Ureter (tissue), 1 donor: ENCODE measurements around the gene SETD1A. TPM values are rescaled to one million over a fixed set of nuclear protein-coding genes. Genes with fewer than 3 reads are reported as not detected.
"Not testable (repeated sequence)": the region's sequence is repeated elsewhere in the genome, so short reads cannot be mapped to it uniquely, and the experiment has no call there.

Experiments
- DNase-seq: peaks from one replicate; pipeline ENCODE4 v3.0.0-alpha.2; 2020; ENCODE audit warnings: low spot score
- total RNA-seq: library from RNA; stranded (reverse); gene quantifications from one replicate; pipeline ENCODE4 v1.2.4, GENCODE V29; 2023
- donor health status: DM: yes; HTN: yes; CAD: no.

The SETD1A gene
- total RNA-seq, 1 donor from 2014 or later: 19.6 TPM

GRCh38 chr16:30929167-30929566, 28.4 kb upstream of the SETD1A start:
- DNase-seq: no peak

GRCh38 chr16:30930160-30930571, 27.4 kb upstream of the SETD1A start:
- no peak for DNase-seq

- DNase-seq: no peak
Observed at GRCh38 chr16:30931068-30931650, 26.4 kb upstream of the SETD1A start.

- no peak for DNase-seq
Observed at GRCh38 chr16:30934827-30935557, 22.6 kb upstream of the SETD1A start.

- no peak for DNase-seq
Observed at GRCh38 chr16:30937692-30938091, 19.9 kb upstream of the SETD1A start.

- not testable (repeated sequence) for DNase-seq
Observed at GRCh38 chr16:30939571-30939970, 18.0 kb upstream of the SETD1A start.

GRCh38 chr16:30941600-30942425, 15.7 kb upstream of the SETD1A start:
- peak; percentile 81 for DNase-seq

- no peak for DNase-seq
Observed at GRCh38 chr16:30942426-30942806, 15.1 kb upstream of the SETD1A start.

GRCh38 chr16:30944352-30944751, 13.2 kb upstream of the SETD1A start:
- DNase-seq: no peak

- no peak for DNase-seq
Observed at GRCh38 chr16:30946671-30947540, 10.6 kb upstream of the SETD1A start.

GRCh38 chr16:30947541-30947858, 10.1 kb upstream of the SETD1A start:
- no peak for DNase-seq

- peak; percentile 94 for DNase-seq
Observed at GRCh38 chr16:30947859-30948666, 9.5 kb upstream of the SETD1A start.

- DNase-seq: peak; percentile 84
Observed at GRCh38 chr16:30948667-30949649, 8.6 kb upstream of the SETD1A start, which contains the start of gene ORAI3. Gene ORAI3, plus strand, starts transcription at chr16:30949068. Its CDS starts 222 bp downstream, at chr16:30949290.

- peak; percentile 92 for DNase-seq
Observed at GRCh38 chr16:30949650-30950515, 7.7 kb upstream of the SETD1A start.

- DNase-seq: no peak
Observed at GRCh38 chr16:30950516-30951065, 7.0 kb upstream of the SETD1A start.

GRCh38 chr16:30951193-30951592, 6.4 kb upstream of the SETD1A start:
- DNase-seq: no peak

- peak; percentile 83 for DNase-seq
Observed at GRCh38 chr16:30951750-30952149, 5.8 kb upstream of the SETD1A start.

GRCh38 chr16:30953111-30953510, 4.4 kb upstream of the SETD1A start:
- no peak for DNase-seq
